Stomach (tissue), 4 donors: ENCODE results near the gene MOGAT2.

Experiments
- CTCF ChIP-seq, 7 experiments: fragments of 450-650 bp in 4 of 7; fragments of 200-600 bp in 3 of 7; sonication (generic) in 3 of 7; IDR thresholded peaks; one replicate each; pipeline ENCODE4 v1.5.1; 2016 to 2019; ENCODE audit warnings: antibody characterized with exemption in 7 of 7, control low read depth in 2 of 7, mild to moderate bottlenecking in 1 of 7
- EP300 ChIP-seq: sonication (generic); formaldehyde crosslinking; IDR thresholded peaks from one replicate; pipeline ENCODE4 v1.6.1; 2017; ENCODE audit warnings: antibody characterized with exemption
- POLR2A ChIP-seq, 4 donors: fragments of 450-650 bp; IDR thresholded peaks; one replicate each; pipeline ENCODE4 v1.6.1; 2016; ENCODE audit warnings: antibody characterized with exemption in 4 of 4, control low read depth in 2 of 4, mild to moderate bottlenecking in 1 of 4, moderate library complexity in 1 of 4
- POLR2AphosphoS5 ChIP-seq, 3 donors: sonication (generic); formaldehyde crosslinking; IDR thresholded peaks; one replicate each; pipeline ENCODE4 v1.6.1; 2016; ENCODE audit warnings: antibody characterized with exemption in 3 of 3

- TF ChIP-seq CTCF (IDR thresholded peaks at IDR 0.05) (no peak), POLR2AphosphoS5 (IDR thresholded peaks at IDR 0.05) (no peak), POLR2A (IDR thresholded peaks at IDR 0.05) (no peak), EP300 (no peak)
These were observed 57.4 kb downstream of the MOGAT2 start for GRCh38 chr11:75775056-75775455.
